ENCODE data around the gene LRRFIP1. TPM values are rescaled to one million over a fixed set of nuclear protein-coding genes. Genes with fewer than 3 reads are reported as not detected.

Gene LRRFIP1
- total and polyA plus RNA-seq, 2 of the 13 experiments (the other 11 are each of a cell fraction or from before 2014, with no cell fraction given): 15.9 to 40.5 TPM

- TF ChIP-seq RFX3 (CRISPR knock-in tag; IDR thresholded peaks at IDR 0.05) (no peak), RELA (CRISPR knock-in tag; IDR thresholded peaks at IDR 0.05) (no peak), HOXA5 (CRISPR knock-in tag; IDR thresholded peaks at IDR 0.05) (0 out of 2 replicates have a peak, but pooled peaks have one; percentile 34), PCBP2 (optimal IDR thresholded peaks at IDR 0.05; ENCODE audit: low read depth, low read length, poor library complexity, severe bottlenecking) (no peak), SATB2 (CRISPR knock-in tag; IDR thresholded peaks at IDR 0.05) (no peak), LCORL (IDR thresholded peaks at IDR 0.05) (no peak), LCORL (CRISPR knock-in tag; IDR thresholded peaks at IDR 0.05) (no peak), ZNF30 (CRISPR knock-in tag; IDR thresholded peaks at IDR 0.05) (no peak), IKZF5 (CRISPR knock-in tag; IDR thresholded peaks at IDR 0.05) (peak; percentile 42; the same call in 1 of the 2 replicates), TIGD3 (CRISPR knock-in tag; IDR thresholded peaks at IDR 0.05; ENCODE audit: borderline replicate concordance) (no peak), HNRNPUL1 (IDR thresholded peaks at IDR 0.05; ENCODE audit: low read depth, low read length) (no peak), KIAA2018 (CRISPR knock-in tag; IDR thresholded peaks at IDR 0.05; ENCODE audit: borderline replicate concordance) (no peak), ZNF503 (CRISPR knock-in tag; IDR thresholded peaks at IDR 0.05) (no peak), CCDC6 (CRISPR knock-in tag; IDR thresholded peaks at IDR 0.05) (no peak), SOX13 (IDR thresholded peaks at IDR 0.05) (no peak), SOX13 (CRISPR knock-in tag; conservative IDR thresholded peaks at IDR 0.05 in 1 of 2, IDR thresholded peaks at IDR 0.05 in 1 of 2) (no peak), RBAK (CRISPR knock-in tag; IDR thresholded peaks at IDR 0.05) (no peak)
These were observed 147.6 kb downstream of the LRRFIP1 start (continued) for GRCh38 chr2:237774811-237775553.

All from HepG2 (cell line).